Measurements from ENCODE around the gene ATP6AP1. TPM values are rescaled to one million over a fixed set of nuclear protein-coding genes. Genes with fewer than 3 reads are reported as not detected.

ATP6AP1 gene
- polyA plus RNA-seq, 1 experiment, result 143 TPM

DNA sequence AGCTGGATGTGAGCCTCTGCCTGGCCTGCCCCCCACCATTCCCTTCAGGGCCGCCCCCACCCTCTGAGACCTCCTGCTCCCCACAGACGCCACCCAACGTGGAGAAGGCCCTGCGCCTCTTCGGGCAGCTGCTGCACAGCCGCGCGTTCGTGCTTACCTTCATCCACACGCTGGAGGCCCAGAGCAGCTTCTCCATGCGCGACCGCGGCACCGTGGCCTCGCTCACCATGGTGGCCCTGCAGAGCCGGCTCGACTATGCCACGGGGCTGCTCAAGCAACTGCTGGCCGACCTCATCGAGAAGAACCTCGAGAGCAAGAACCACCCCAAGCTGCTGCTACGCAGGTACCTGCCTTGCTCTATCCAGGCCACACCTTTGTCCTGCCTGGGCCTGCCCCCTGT is 39.7 kb downstream of the ATP6AP1 start:
- TF ChIP-seq, protein P1, sequence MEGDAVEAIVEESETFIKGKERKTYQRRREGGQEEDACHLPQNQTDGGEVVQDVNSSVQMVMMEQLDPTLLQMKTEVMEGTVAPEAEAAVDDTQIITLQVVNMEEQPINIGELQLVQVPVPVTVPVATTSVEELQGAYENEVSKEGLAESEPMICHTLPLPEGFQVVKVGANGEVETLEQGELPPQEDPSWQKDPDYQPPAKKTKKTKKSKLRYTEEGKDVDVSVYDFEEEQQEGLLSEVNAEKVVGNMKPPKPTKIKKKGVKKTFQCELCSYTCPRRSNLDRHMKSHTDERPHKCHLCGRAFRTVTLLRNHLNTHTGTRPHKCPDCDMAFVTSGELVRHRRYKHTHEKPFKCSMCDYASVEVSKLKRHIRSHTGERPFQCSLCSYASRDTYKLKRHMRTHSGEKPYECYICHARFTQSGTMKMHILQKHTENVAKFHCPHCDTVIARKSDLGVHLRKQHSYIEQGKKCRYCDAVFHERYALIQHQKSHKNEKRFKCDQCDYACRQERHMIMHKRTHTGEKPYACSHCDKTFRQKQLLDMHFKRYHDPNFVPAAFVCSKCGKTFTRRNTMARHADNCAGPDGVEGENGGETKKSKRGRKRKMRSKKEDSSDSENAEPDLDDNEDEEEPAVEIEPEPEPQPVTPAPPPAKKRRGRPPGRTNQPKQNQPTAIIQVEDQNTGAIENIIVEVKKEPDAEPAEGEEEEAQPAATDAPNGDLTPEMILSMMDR (IDR thresholded peaks at IDR 0.05; ENCODE audit: insufficient read depth, low read depth, low read length), result no peak
- CTCF ChIA-PET, result no interaction called here
- no peak for DNase-seq (ENCODE audit: low read depth)
- Histone ChIP-seq H3K27me3 (ENCODE audit: control insufficient read depth, insufficient read depth, low read length) (no peaks in the 10 kb centered on the region), H3K36me3 (ENCODE audit: control insufficient read depth, insufficient read depth, low read length) (peaks cover 42% of the 10 kb centered on the region), H3K4me3 (ENCODE audit: low read depth, low read length) (no peak overlapping the region)
- POLR2A ChIA-PET, result no interaction called here

DNA sequence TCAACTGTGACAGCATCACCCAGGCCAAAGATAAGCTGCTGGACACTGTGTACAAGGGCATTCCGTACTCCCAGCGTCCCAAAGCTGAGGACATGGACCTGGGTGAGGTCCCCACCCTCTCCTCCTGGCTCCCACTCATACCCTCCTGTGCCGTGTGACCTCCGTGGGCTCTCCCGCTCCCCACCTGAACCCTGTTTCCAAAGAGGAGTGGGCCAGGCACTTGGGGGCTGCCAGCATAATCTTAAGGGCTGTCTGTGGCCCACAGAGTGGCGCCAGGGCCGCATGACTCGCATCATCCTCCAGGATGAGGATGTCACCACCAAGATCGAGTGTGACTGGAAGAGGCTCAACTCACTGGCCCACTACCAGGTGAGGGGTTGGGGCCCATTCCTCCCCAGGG is 40.6 kb downstream of the ATP6AP1 start:
- H3K36me3 ChIP-seq (ENCODE audit: control insufficient read depth, insufficient read depth, low read length), result peaks cover 40% of the 10 kb centered on the region
- CTCF ChIA-PET, result no interaction called here
- TF ChIP-seq, protein P1 (IDR thresholded peaks at IDR 0.05; ENCODE audit: insufficient read depth, low read depth, low read length), result no peak
- POLR2A ChIA-PET, result no interaction called here
- DNase-seq (ENCODE audit: low read depth), result no peak
- H3K27me3 ChIP-seq (ENCODE audit: control insufficient read depth, insufficient read depth, low read length), result no peaks in the 10 kb centered on the region
- no peak overlapping the region for H3K4me3 ChIP-seq (ENCODE audit: low read depth, low read length)

DNA sequence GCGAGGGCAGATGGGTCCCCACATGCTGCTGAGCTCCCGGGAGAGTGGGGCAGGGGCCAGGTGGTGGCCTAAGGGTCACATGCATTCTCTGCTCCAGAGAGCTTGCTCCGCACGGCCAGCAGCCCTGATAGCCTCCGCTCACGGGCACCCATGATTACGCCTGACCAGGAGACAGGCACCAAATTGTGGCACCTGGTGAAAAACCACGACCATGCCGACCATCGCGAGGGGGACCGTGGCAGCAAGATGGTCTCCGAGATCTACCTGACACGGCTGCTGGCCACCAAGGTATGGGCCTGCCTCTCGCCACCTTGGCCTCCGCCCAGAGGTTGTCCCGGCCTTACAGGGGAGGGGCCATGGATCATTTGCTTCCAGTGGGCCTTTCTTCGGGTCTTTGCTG is 41.4 kb downstream of the ATP6AP1 start:
- peaks cover 37% of the 10 kb centered on the region for H3K36me3 ChIP-seq (ENCODE audit: control insufficient read depth, insufficient read depth, low read length)
- H3K27me3 ChIP-seq (ENCODE audit: control insufficient read depth, insufficient read depth, low read length), result no peaks in the 10 kb centered on the region
- CTCF ChIA-PET, result no interaction called here
- no peak for DNase-seq (ENCODE audit: low read depth)
- no peak overlapping the region for H3K4me3 ChIP-seq (ENCODE audit: low read depth, low read length)
- POLR2A ChIA-PET, result no interaction called here
- TF ChIP-seq, protein P1 (IDR thresholded peaks at IDR 0.05; ENCODE audit: insufficient read depth, low read depth, low read length), result no peak

DNA sequence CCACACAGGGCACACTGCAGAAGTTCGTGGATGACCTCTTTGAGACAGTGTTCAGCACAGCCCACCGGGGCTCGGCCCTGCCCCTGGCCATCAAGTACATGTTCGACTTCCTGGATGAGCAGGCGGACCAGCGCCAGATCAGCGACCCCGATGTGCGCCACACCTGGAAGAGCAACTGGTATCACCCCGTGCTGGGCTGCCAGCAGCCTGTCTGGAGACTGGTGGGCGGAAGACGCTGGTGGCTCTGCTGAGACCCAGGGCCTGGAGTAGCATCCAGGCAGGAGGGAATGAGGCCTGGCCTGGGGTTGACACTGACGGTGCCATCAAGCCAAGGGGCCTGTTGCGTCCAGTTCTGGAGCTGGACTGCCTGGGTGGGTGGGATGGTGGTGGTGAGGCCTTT is 42.0 kb downstream of the ATP6AP1 start:
- DNase-seq (ENCODE audit: low read depth), result no peak
- CTCF ChIA-PET, result no interaction called here
- Histone ChIP-seq H3K4me3 (ENCODE audit: low read depth, low read length) (no peak overlapping the region), H3K27me3 (ENCODE audit: control insufficient read depth, insufficient read depth, low read length) (no peaks in the 10 kb centered on the region), H3K36me3 (ENCODE audit: control insufficient read depth, insufficient read depth, low read length) (peaks cover 34% of the 10 kb centered on the region)
- TF ChIP-seq, protein P1 (IDR thresholded peaks at IDR 0.05; ENCODE audit: insufficient read depth, low read depth, low read length), result no peak
- POLR2A ChIA-PET, result no interaction called here

DNA sequence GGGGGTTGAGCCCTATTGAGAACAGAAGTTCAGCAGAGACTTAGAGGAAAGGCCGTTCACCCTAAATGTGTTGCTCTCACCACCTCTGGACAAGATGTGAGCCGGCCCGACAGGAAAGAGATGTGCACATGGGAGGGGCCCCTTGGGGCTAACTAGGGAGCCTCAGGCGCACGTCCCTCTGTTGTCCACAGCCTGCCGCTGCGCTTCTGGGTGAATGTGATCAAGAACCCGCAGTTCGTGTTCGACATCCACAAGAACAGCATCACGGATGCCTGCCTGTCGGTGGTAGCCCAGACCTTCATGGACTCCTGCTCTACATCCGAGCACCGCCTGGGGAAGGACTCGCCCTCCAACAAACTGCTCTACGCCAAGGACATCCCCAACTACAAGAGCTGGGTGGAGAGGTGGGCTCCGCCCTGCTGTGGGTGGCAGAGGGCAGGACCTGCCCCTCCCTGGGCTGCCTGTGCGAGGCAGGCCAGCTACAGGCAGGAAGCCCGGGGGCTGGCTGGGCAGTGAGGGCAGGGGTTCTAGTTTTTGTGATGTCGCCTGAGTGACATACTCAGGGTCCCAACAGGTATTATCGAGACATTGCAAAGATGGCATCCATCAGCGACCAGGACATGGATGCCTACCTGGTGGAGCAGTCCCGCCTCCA is 42.6 kb downstream of the ATP6AP1 start:
- peaks cover 31% of the 10 kb centered on the region for H3K36me3 ChIP-seq (ENCODE audit: control insufficient read depth, insufficient read depth, low read length)
- POLR2A ChIA-PET, result no interaction called here

More for the DNA sequence above, 42.6 kb downstream of the ATP6AP1 start:
- CTCF ChIA-PET, result no interaction called here
- DNase-seq (ENCODE audit: low read depth), result no peak
- Histone ChIP-seq H3K4me3 (ENCODE audit: low read depth, low read length) (no peak overlapping the region), H3K27me3 (ENCODE audit: control insufficient read depth, insufficient read depth, low read length) (no peaks in the 10 kb centered on the region)
- TF ChIP-seq, protein P1 (IDR thresholded peaks at IDR 0.05; ENCODE audit: insufficient read depth, low read depth, low read length), result no peak
